CD4-positive, alpha-beta T cell (primary cell): Measurements from ENCODE around the gene IFT25. TPM values are rescaled to one million over a fixed set of nuclear protein-coding genes. Genes with fewer than 3 reads are reported as not detected.

Experiments used
- ATAC-seq: fragments of 200-7000 bp; cut with Tn5 transposase; one replicate; pipeline ENCODE4 v1.10.0; 2022; ENCODE audit warnings: mild to moderate bottlenecking; ENCODE audit not compliant: poor library complexity
- CTCF ChIA-PET: fragments of 350-600 bp; sonication (Branson Sonifier 250); formaldehyde crosslinking; loops from one replicate; lab custom pipeline; 2021; ENCODE audit warnings: antibody characterized with exemption, inconsistent platforms; lab: Charles Lee
- POLR2A ChIA-PET: fragments of 350-600 bp; sonication (Branson Sonifier 250); formaldehyde crosslinking; loops from one replicate; lab custom pipeline; 2021; ENCODE audit warnings: antibody characterized with exemption, inconsistent platforms; lab: Charles Lee
- DNase-seq, 14 experiments: peaks; one replicate each; pipeline ENCODE4 v3.0.0-alpha.2; 2013 to 2020; ENCODE audit warnings: mixed read lengths in 2 of 14
- H3K27ac ChIP-seq, 2 donors: one replicate each; pipeline versions ENCODE4 v1.5.1 to v1.7.0; 2013; ENCODE audit warnings: low read length in 2 of 2, low read depth in 1 of 2, mild to moderate bottlenecking in 1 of 2
- H3K27me3 ChIP-seq, 2 experiments: 1 replicate in 1 of 2; 2 replicates in 1 of 2; pipeline versions ENCODE4 v1.6.1 to v1.7.0; 2013; ENCODE audit warnings: low read length in 2 of 2, control low read depth in 1 of 2, mild to moderate bottlenecking in 1 of 2, moderate library complexity in 1 of 2; ENCODE audit not compliant: insufficient read depth in 2 of 2, control insufficient read depth in 1 of 2
- H3K36me3 ChIP-seq: one replicate; pipeline ENCODE4 v1.6.1; 2013; ENCODE audit warnings: low read length, control low read depth; ENCODE audit not compliant: insufficient read depth
- H3K4me1 ChIP-seq: one replicate; pipeline ENCODE4 v1.6.1; 2013; ENCODE audit warnings: low read length, control low read depth; ENCODE audit not compliant: insufficient read depth
- H3K4me3 ChIP-seq: one replicate; pipeline ENCODE4 v1.5.1; 2013; ENCODE audit warnings: mild to moderate bottlenecking, low read length, moderate library complexity
- H3K9me3 ChIP-seq, 2 experiments: 1 replicate in 1 of 2; 2 replicates in 1 of 2; pipeline versions ENCODE4 v1.6.1 to v1.7.0; 2013; ENCODE audit warnings: low read length in 2 of 2, mild to moderate bottlenecking in 2 of 2, control low read depth in 1 of 2, moderate library complexity in 1 of 2; ENCODE audit not compliant: control insufficient read depth in 1 of 2, insufficient read depth in 1 of 2
- H3K27ac Mint-ChIP-seq: one replicate; pipeline ENCODE4 v1.8.0; 2020; ENCODE audit warnings: mixed read lengths
- H3K27me3 Mint-ChIP-seq: one replicate; pipeline ENCODE4 v1.8.0; 2021; ENCODE audit warnings: mixed read lengths
- H3K36me3 Mint-ChIP-seq: one replicate; pipeline ENCODE4 v1.8.0; 2021; ENCODE audit warnings: low read depth, mixed read lengths
- H3K4me1 Mint-ChIP-seq: one replicate; pipeline ENCODE4 v1.8.0; 2021; ENCODE audit warnings: low read depth, mixed read lengths
- H3K4me3 Mint-ChIP-seq: one replicate; pipeline ENCODE4 v1.8.0; 2020; ENCODE audit warnings: mild to moderate bottlenecking, mixed read lengths
- H3K9me3 Mint-ChIP-seq: one replicate; pipeline ENCODE4 v1.8.0; 2020; ENCODE audit warnings: mixed read lengths
- intact Hi-C, 2 experiments: fragments of 100-400 bp; cut with DNase I in 1 of 2; cut with micrococcal nuclease in 1 of 2; formaldehyde crosslinking; loops; one replicate each; pipeline versions ENCODE4 v1.15.1 to v1.9.0; 2023 to 2025; cut with DNase I, micrococcal nuclease
- total RNA-seq, 174 experiments: library from RNA in 2 of 174; stranded (reverse) in 2 of 174; gene quantifications; one replicate each; pipeline ENCODE4 v1.2.3 and lab custom pipeline; 2021 to 2026
- TF ChIP-seq, protein P1 (sequence below): fragments of 200-600 bp; IDR thresholded peaks from one replicate; pipeline ENCODE4 v1.8.0; 2022; ENCODE audit warnings: antibody characterized with exemption, mild to moderate bottlenecking

The IFT25 gene
- total RNA-seq, 2 experiments from 2014 or later = 12.7 to 13.9 TPM

- Mint-ChIP-seq H3K27me3 (no peaks in the 10 kb centered on the region), H3K36me3 (peaks cover 52% of the 10 kb centered on the region), H3K4me1 (peaks cover 22% of the 10 kb centered on the region), H3K27ac (no peak overlapping the region), H3K9me3 (peaks cover 2% of the 10 kb centered on the region), H3K4me3 (no peak overlapping the region)
- ATAC-seq = no peak
- ChIA-PET POLR2A (no interaction called here), CTCF (no interaction called here)
- Histone ChIP-seq H3K27me3 (no peaks in the 10 kb centered on the region), H3K36me3 (peaks cover 38% of the 10 kb centered on the region), H3K4me3 (no peak overlapping the region), H3K9me3 (peaks cover 7 to 14% of the 10 kb centered on the region in 2 experiments), H3K4me1 (no peaks in the 10 kb centered on the region), H3K27ac (no peak overlapping the region)
- intact Hi-C loops = no loop called here
- TF ChIP-seq, protein P1, sequence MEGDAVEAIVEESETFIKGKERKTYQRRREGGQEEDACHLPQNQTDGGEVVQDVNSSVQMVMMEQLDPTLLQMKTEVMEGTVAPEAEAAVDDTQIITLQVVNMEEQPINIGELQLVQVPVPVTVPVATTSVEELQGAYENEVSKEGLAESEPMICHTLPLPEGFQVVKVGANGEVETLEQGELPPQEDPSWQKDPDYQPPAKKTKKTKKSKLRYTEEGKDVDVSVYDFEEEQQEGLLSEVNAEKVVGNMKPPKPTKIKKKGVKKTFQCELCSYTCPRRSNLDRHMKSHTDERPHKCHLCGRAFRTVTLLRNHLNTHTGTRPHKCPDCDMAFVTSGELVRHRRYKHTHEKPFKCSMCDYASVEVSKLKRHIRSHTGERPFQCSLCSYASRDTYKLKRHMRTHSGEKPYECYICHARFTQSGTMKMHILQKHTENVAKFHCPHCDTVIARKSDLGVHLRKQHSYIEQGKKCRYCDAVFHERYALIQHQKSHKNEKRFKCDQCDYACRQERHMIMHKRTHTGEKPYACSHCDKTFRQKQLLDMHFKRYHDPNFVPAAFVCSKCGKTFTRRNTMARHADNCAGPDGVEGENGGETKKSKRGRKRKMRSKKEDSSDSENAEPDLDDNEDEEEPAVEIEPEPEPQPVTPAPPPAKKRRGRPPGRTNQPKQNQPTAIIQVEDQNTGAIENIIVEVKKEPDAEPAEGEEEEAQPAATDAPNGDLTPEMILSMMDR = no peak
- no peak for DNase-seq
These were observed 9.1 kb downstream of the IFT25 start for GRCh38 chr1:53936430-53936829.

DNA sequence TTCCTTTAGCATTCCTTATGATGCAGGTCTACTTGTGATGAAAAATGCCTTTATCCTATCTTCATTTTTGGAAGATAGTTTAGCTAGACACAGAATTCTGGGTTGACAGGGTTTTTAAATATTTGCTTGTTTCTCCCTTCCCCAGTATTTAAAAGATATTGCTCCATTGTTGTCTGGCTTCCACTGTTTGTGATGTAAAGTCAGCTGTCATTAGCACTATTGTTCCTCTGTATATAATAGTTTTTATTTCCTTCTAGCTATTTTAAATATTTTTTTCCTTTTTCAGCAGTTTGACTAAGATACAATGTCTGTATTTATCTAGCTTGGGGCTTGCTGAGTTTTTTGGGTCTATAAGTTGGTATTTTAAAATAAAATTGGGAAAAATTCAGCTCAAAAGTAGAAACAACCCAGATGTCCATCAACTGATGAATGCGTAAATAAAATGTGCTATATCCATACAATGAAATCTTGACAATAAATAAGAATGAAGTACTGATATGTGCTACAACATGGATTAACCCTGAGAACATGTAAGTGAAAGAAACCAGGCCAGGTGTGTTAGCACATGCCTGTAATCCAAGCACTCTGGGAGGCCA lies 11.2 kb downstream of the IFT25 start:
- H3K4me1 ChIP-seq = no peaks in the 10 kb centered on the region
- ChIA-PET CTCF (no interaction called here), POLR2A (interaction anchor here (2.0 kb wide), 1 partner anchor 11 kb away, joined by 6 read pairs; the partner anchor contains the start of genes IFT25 and LRRC42)
- Mint-ChIP-seq H3K27ac (no peak overlapping the region), H3K4me3 (no peak overlapping the region), H3K27me3 (no peaks in the 10 kb centered on the region), H3K9me3 (peaks cover 2% of the 10 kb centered on the region), H3K4me1 (peaks cover 11% of the 10 kb centered on the region), H3K36me3 (peaks cover 64% of the 10 kb centered on the region)
- intact Hi-C loops = no loop called here
- peaks cover 7 to 14% of the 10 kb centered on the region in 2 experiments for H3K9me3 ChIP-seq
- DNase-seq (no peak), ATAC-seq (no peak)
- H3K4me3 ChIP-seq = no peak overlapping the region
- H3K27me3 ChIP-seq = no peaks in the 10 kb centered on the region
- H3K27ac ChIP-seq = no peak overlapping the region
- TF ChIP-seq, protein P1 = no peak
- peaks cover 34% of the 10 kb centered on the region for H3K36me3 ChIP-seq

GRCh38 chr1:53931523-53931922 lies 14.0 kb downstream of the IFT25 start:
- ATAC-seq = no peak
- H3K4me3 ChIP-seq = no peak overlapping the region
- no peaks in the 10 kb centered on the region for H3K4me1 ChIP-seq
- POLR2A ChIA-PET = no interaction called here
- intact Hi-C loops = no loop called here
- peaks cover 2% of the 10 kb centered on the region for H3K9me3 Mint-ChIP-seq
- peaks cover 25% of the 10 kb centered on the region for H3K36me3 ChIP-seq
- TF ChIP-seq, protein P1 = no peak
- no peak for DNase-seq
- H3K36me3 Mint-ChIP-seq = peaks cover 66% of the 10 kb centered on the region
- H3K27ac ChIP-seq = no peak overlapping the region
- H3K4me3 Mint-ChIP-seq = no peak overlapping the region
- no peak overlapping the region for H3K27ac Mint-ChIP-seq
- H3K27me3 Mint-ChIP-seq = no peaks in the 10 kb centered on the region
- CTCF ChIA-PET = no interaction called here
- H3K4me1 Mint-ChIP-seq = no peaks in the 10 kb centered on the region
- H3K9me3 ChIP-seq = peaks cover 7 to 14% of the 10 kb centered on the region in 2 experiments
- H3K27me3 ChIP-seq = no peaks in the 10 kb centered on the region
